ENCODE results near the gene ARHGAP6. TPM values are rescaled to one million over a fixed set of nuclear protein-coding genes. Genes with fewer than 3 reads are reported as not detected.

The ARHGAP6 gene
- polyA plus RNA-seq, 2 of the 4 experiments (the other 2 are of a cell fraction), result 0.04 TPM; not detected in 1

DNA sequence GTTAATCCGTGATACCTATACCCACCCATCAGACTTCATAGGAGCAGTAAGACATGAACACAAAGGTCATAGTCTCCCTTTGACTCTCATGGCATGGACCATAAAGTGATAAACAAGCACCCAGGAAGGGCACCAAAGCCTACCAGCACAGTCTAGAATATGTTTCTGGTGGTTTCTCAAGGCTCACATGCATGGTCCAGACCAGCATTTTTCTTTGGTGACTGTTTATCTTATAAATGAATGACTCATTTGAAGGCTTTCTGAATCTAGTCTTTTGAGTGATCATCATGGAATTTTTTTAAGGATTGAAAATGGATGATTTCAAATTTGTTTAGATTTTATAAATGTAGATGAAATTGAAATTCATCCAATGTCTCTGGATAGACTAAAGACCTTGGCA is 404.5 kb downstream of the ARHGAP6 start:
- 89% methylated on average over 1 of the region's 1 CpG for WGBS (ENCODE audit: missing lambda C conversion rate)
- DNase-seq (ENCODE audit: low read depth in 1 of 2, low spot score in 1 of 2) (no peak), ATAC-seq (no peak), FAIRE-seq (no peak)
- ChIA-PET POLR2A (no interaction called here), CTCF (no interaction called here)
- H3K27ac ChIP-seq, result no peak overlapping the region
- TF ChIP-seq ZFP36 (IDR thresholded peaks at IDR 0.05; ENCODE audit: borderline replicate concordance, partially characterized antibody) (no peak), FOSL2 (IDR thresholded peaks at IDR 0.05) (no peak), FOSL2 (CRISPR knock-in tag; IDR thresholded peaks at IDR 0.05) (no peak), RNF2 (IDR thresholded peaks at IDR 0.05; ENCODE audit: borderline replicate concordance, low read depth) (no peak), HDAC2 (IDR thresholded peaks at IDR 0.05) (no peak), NFE2L2 (conservative IDR thresholded peaks at IDR 0.05; ENCODE audit: low read length) (no peak), ESRRA (IDR thresholded peaks at IDR 0.05; ENCODE audit: borderline replicate concordance, low read length) (no peak), ZNF302 (CRISPR knock-in tag; IDR thresholded peaks at IDR 0.05) (no peak), CTCF (IDR thresholded peaks at IDR 0.05) (no peak), GATA3 (IDR thresholded peaks at IDR 0.05; ENCODE audit: borderline replicate concordance) (no peak), POLR2AphosphoS2 (conservative IDR thresholded peaks at IDR 0.05; ENCODE audit: low read length) (no peak), JUN (IDR thresholded peaks at IDR 0.05) (no peak), MAFK (IDR thresholded peaks at IDR 0.05; ENCODE audit: partially characterized antibody) (no peak), RARB (CRISPR knock-in tag; IDR thresholded peaks at IDR 0.05) (no peak), JUNB (IDR thresholded peaks at IDR 0.05) (no peak), NPAS2 (CRISPR knock-in tag; IDR thresholded peaks at IDR 0.05; ENCODE audit: borderline replicate concordance) (no peak), EP300 (IDR thresholded peaks at IDR 0.05) (no peak)
- TF ChIP-seq, protein P1, sequence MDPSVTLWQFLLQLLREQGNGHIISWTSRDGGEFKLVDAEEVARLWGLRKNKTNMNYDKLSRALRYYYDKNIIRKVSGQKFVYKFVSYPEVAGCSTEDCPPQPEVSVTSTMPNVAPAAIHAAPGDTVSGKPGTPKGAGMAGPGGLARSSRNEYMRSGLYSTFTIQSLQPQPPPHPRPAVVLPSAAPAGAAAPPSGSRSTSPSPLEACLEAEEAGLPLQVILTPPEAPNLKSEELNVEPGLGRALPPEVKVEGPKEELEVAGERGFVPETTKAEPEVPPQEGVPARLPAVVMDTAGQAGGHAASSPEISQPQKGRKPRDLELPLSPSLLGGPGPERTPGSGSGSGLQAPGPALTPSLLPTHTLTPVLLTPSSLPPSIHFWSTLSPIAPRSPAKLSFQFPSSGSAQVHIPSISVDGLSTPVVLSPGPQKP (IDR thresholded peaks at IDR 0.05; ENCODE audit: low read depth, low read length), result no peak
- TF ChIP-seq, protein P2, sequence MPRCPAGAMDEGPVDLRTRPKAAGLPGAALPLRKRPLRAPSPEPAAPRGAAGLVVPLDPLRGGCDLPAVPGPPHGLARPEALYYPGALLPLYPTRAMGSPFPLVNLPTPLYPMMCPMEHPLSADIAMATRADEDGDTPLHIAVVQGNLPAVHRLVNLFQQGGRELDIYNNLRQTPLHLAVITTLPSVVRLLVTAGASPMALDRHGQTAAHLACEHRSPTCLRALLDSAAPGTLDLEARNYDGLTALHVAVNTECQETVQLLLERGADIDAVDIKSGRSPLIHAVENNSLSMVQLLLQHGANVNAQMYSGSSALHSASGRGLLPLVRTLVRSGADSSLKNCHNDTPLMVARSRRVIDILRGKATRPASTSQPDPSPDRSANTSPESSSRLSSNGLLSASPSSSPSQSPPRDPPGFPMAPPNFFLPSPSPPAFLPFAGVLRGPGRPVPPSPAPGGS (IDR thresholded peaks at IDR 0.05), result no peak
- no peak overlapping the region for H3K4me2 ChIP-seq
- no peaks in the 10 kb centered on the region for H3K9me3 ChIP-seq
- no peak overlapping the region for H3K4me3 ChIP-seq
- H3K4me1 ChIP-seq, result no peaks in the 10 kb centered on the region

GRCh38 chrX:11259437-11259836 is 406.3 kb downstream of the ARHGAP6 start:
- whole genome bisulfite sequencing (ENCODE audit: missing lambda C conversion rate), result 6% methylated on average over 1 of the region's 1 CpG
- CTCF ChIA-PET, result no interaction called here
- POLR2A ChIA-PET, result no interaction called here
- no peak for ATAC-seq
- H3K4me1 ChIP-seq, result no peaks in the 10 kb centered on the region
- H3K4me2 ChIP-seq, result no peak overlapping the region
- no peak for TF ChIP-seq POLR2A (IDR thresholded peaks at IDR 0.05; ENCODE audit: low read length)
- TF ChIP-seq CHD4 (IDR thresholded peaks at IDR 0.05; ENCODE audit: borderline replicate concordance), result no peak
- TF ChIP-seq NPAS2 (CRISPR knock-in tag; IDR thresholded peaks at IDR 0.05; ENCODE audit: borderline replicate concordance), result no peak
- TF ChIP-seq ZFP36 (IDR thresholded peaks at IDR 0.05; ENCODE audit: borderline replicate concordance, partially characterized antibody), result no peak
- TF ChIP-seq, protein P2 (IDR thresholded peaks at IDR 0.05), result no peak
- no peak for TF ChIP-seq TFCP2L1 (CRISPR knock-in tag; IDR thresholded peaks at IDR 0.05)
- no peak for TF ChIP-seq CTCF (IDR thresholded peaks at IDR 0.05)
- TF ChIP-seq JUN (IDR thresholded peaks at IDR 0.05), result no peak
- no peak for TF ChIP-seq CHD2 (IDR thresholded peaks at IDR 0.05; ENCODE audit: low read length, partially characterized antibody)
- no peak for TF ChIP-seq BHLHE40 (IDR thresholded peaks at IDR 0.05; ENCODE audit: low read depth, low read length)
- TF ChIP-seq PBX3 (IDR thresholded peaks at IDR 0.05), result no peak
- no peak overlapping the region for H3K27ac ChIP-seq
- DNase-seq (ENCODE audit: low read depth in 1 of 2, low spot score in 1 of 2), result no peak
- no peak for FAIRE-seq
- H3K4me3 ChIP-seq, result no peak overlapping the region
- H3K9me3 ChIP-seq, result no peaks in the 10 kb centered on the region

All from A549 (cell line).